Esophagus (tissue), 2 donors: Measurements from ENCODE around the gene MMP1. TPM values are rescaled to one million over a fixed set of nuclear protein-coding genes. Genes with fewer than 3 reads are reported as not detected.

Experiments
- H3K27ac ChIP-seq, 2 donors: one replicate each; pipeline ENCODE4 v1.5.1; 2013; ENCODE audit warnings: low read depth in 2 of 2, mild to moderate bottlenecking in 2 of 2, inconsistent platforms in 1 of 2, low read length in 1 of 2, moderate library complexity in 1 of 2
- H3K27me3 ChIP-seq, 2 donors: one replicate each; pipeline ENCODE4 v1.6.1; 2013; ENCODE audit warnings: low read length in 2 of 2, control low read depth in 1 of 2, mild to moderate bottlenecking in 1 of 2; ENCODE audit not compliant: insufficient read depth in 2 of 2, control insufficient read depth in 1 of 2
- H3K36me3 ChIP-seq, 2 donors: one replicate each; pipeline ENCODE4 v1.6.1; 2013; ENCODE audit warnings: low read length in 1 of 2; ENCODE audit not compliant: control insufficient read depth in 2 of 2, insufficient read depth in 2 of 2
- H3K4me1 ChIP-seq, 2 donors: one replicate each; pipeline ENCODE4 v1.6.1; 2013; ENCODE audit warnings: low read length in 1 of 2; ENCODE audit not compliant: control insufficient read depth in 2 of 2, insufficient read depth in 2 of 2
- H3K4me3 ChIP-seq, 2 donors: one replicate each; pipeline ENCODE4 v1.5.1; 2013; ENCODE audit warnings: low read length in 2 of 2, mild to moderate bottlenecking in 2 of 2, low read depth in 1 of 2, moderate library complexity in 1 of 2
- H3K9me3 ChIP-seq, 2 donors: one replicate each; pipeline ENCODE4 v1.6.1; 2013; ENCODE audit warnings: mild to moderate bottlenecking in 2 of 2, low read depth in 1 of 2, low read length in 1 of 2, moderate library complexity in 1 of 2; ENCODE audit not compliant: control insufficient read depth in 2 of 2, insufficient read depth in 1 of 2
- WGBS, 2 donors: extraction: QIAGEN DNeasy Blood & Tissue Kit; methylation state at CpG; one replicate each; pipeline ENCODE4 v1.1.7; 2013; 5-methylcytosine and 5-hydroxymethylcytosine counted together
- polyA plus RNA-seq, 2 donors: library from polyadenylated mRNA; stranded (reverse); fragments of 200-250 nt; gene quantifications; one replicate each; pipeline ENCODE4 v1.2.3, GENCODE V29; 2013
- donor health status: healthy with polysubstance abuse.
- donor health status: Bipolar disorder and iron deficiency.

The MMP1 gene
- polyA plus RNA-seq, 2 donors, result 0.24 to 1.3 TPM

DNA sequence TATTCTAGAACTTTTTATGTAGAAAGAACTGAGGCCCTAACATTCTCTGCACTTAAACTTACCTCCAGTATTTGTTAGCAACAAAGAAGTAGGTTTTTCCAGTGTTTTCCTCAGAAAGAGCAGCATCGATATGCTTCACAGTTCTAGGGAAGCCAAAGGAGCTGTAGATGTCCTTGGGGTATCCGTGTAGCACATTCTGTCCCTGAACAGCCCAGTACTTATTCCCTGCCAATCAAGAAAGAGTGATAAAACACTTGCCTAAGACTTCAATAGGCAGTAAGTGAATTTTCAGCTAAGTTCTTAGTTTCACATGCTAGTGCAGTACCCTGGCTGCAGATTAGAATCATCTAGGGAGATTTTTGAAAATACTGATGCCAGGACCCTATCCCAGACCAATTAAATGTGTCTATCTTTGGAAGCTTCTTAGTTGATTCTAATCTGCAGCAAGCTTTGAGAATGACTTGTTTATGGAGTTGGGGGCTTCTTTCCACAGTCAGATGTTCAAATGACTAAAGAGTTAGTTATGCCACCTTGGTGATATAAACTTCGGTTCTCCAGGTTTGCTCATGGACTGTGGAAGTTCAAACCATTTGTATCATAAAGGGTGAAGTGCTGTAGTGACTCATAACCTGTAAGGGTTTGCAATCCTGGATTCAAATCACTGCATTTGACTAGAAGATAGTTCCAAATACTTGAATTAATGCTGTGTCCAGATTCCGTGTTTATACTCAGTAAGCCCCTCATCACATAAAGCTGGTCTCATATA lies 6.5 kb downstream of the MMP1 start:
- Histone ChIP-seq H3K9me3 (no peaks in the 10 kb centered on the region), H3K27ac (no peak overlapping the region), H3K27me3 (peaks cover 0 to 5% of the 10 kb centered on the region in 2 donors), H3K4me1 (no peaks in the 10 kb centered on the region), H3K36me3 (no peaks in the 10 kb centered on the region), H3K4me3 (no peak overlapping the region)
- 74 to 79% methylated on average over 4 of the region's 4 CpGs for WGBS, 2 donors

DNA sequence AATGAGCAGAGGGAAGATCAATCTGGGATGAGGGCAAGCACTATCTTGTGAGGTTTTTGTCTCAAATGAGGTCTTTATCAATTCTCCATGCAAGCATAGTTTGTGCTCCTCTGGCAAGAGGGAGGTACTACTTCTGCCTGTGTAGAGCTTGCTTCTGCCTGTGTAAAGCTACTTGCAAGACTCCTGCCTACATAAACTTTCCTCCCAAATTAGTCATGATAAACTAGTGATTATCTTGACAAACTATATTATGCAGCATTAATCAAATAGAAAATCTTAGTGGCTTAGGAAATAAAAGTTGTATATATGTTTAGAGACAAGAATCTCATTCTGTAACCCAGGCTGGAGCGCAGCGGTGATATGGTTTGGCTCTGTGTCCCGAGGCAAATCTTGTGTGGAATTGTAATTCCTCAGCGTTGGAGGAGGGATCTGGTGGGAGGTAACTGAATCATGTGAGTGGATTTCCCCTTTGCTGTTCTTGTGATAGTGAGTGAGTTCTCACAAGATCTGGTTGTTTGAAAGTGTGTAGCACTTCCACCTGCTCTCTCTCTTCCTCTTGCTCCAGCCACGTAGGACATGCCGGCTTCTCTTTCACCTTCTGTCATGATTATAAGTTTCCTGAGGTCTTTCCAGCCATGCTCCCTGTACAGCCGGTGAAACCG lies 9.5 kb downstream of the MMP1 start:
- WGBS, 2 donors, result 66 to 70% methylated on average over 8 of the region's 8 CpGs
- H3K36me3 ChIP-seq, result no peaks in the 10 kb centered on the region

DNA sequence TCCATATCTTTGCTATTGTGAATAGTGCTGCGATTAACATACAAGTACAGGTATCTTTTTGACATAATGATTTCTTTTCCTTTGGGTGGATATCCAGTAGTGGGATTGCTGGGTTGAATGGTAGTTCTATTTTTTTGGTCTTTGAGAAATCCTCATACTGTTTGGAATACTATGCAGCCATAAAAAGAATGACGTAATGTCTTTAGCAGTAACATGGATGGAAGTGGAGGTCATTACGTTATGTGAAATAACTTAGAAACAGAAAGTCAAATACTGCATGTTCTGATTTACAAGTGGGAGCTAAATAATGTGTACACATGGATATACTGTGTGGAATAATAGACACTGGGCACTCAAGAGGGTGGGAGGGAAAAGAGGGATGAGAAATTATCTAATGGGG lies 13.6 kb downstream of the MMP1 start:
- H3K27me3 ChIP-seq, result peaks cover 0 to 3% of the 10 kb centered on the region in 2 donors

More for the DNA sequence above, 9.5 kb downstream of the MMP1 start:
- no peak overlapping the region for H3K27ac ChIP-seq
- no peak overlapping the region for H3K4me3 ChIP-seq
- no peaks in the 10 kb centered on the region for H3K9me3 ChIP-seq
- no peaks in the 10 kb centered on the region for H3K4me1 ChIP-seq
- peaks cover 0 to 5% of the 10 kb centered on the region in 2 donors for H3K27me3 ChIP-seq

DNA sequence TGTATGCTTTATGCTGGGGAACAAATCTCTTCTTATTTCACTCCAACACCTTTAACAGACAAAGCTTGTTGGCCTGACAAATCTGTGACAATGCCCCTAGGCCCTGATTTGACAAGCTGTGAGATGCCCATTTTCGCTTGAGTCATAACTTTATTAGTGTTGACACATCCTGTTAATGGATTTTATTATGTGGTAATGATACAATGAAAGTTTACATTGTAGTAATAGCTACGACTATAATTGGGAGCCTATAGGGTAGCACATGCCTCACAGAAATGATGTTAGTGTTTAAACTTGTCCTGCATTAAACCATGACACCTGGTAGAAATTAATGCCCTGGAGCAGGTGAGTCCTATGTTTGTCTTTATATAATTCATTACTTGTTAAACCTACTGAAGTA lies 14.2 kb downstream of the MMP1 start:
- Histone ChIP-seq H3K4me1 (no peaks in the 10 kb centered on the region), H3K4me3 (no peak overlapping the region), H3K9me3 (no peaks in the 10 kb centered on the region), H3K27ac (no peak overlapping the region), H3K27me3 (peaks cover 0 to 3% of the 10 kb centered on the region in 2 donors), H3K36me3 (no peaks in the 10 kb centered on the region)
- WGBS, 2 donors, result 44 to 48% methylated on average over 2 of the region's 2 CpGs

More for the DNA sequence above, 13.6 kb downstream of the MMP1 start:
- Histone ChIP-seq H3K27ac (no peak overlapping the region), H3K4me1 (no peaks in the 10 kb centered on the region), H3K4me3 (no peak overlapping the region), H3K36me3 (no peaks in the 10 kb centered on the region), H3K9me3 (no peaks in the 10 kb centered on the region)
- WGBS, 2 donors, result 73 to 77% methylated on average over 3 of the region's 3 CpGs

DNA sequence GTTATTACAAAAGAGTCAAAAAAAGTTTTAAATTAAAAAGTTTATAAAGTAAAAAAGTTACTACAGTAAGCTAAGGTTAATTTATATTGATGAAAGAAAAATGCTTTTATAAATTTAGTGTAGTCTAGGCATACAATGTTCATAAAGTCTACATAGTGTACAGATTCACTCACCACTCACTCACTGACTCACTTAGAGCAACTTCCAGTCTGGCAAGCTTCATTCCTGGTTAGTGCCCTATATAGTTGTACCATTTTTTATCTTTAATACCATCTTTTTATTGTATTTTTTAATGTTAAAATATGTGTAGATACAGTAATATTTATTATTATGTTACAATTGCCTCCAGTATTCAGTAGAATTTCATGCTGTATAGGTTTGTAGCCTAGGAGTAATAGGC lies 14.9 kb downstream of the MMP1 start:
- peaks cover 0 to 3% of the 10 kb centered on the region in 2 donors for H3K27me3 ChIP-seq
- H3K4me1 ChIP-seq, result no peaks in the 10 kb centered on the region
- no peak overlapping the region for H3K27ac ChIP-seq
- H3K4me3 ChIP-seq, result no peak overlapping the region
- H3K9me3 ChIP-seq, result no peaks in the 10 kb centered on the region
- no peaks in the 10 kb centered on the region for H3K36me3 ChIP-seq

DNA sequence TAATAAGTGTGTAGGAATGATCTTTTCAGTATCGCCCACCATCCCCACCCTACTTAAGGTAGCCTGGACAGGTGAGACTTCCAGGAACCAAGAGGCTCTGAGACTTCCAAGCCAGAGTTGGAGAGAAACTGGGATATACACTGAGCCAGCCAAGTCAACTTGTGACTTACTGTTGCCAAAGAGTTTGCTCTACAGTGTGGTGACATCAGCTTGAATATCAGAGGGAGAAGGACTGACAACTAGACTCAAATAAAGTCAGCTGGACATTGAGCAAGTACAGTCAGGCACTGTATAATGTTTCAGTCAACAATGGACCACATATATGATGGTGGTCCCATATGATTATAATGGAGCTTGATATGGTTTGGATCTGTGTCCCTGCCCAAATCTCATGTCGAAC lies 16.3 kb downstream of the MMP1 start:
- whole genome bisulfite sequencing, 2 donors, result 91 to 94% methylated on average over 2 of the region's 2 CpGs
- no peaks in the 10 kb centered on the region for H3K4me1 ChIP-seq
- H3K27ac ChIP-seq, result no peak overlapping the region
- no peaks in the 10 kb centered on the region for H3K9me3 ChIP-seq
- H3K27me3 ChIP-seq, result peaks cover 0 to 2% of the 10 kb centered on the region in 2 donors
- no peak overlapping the region for H3K4me3 ChIP-seq
- no peaks in the 10 kb centered on the region for H3K36me3 ChIP-seq

DNA sequence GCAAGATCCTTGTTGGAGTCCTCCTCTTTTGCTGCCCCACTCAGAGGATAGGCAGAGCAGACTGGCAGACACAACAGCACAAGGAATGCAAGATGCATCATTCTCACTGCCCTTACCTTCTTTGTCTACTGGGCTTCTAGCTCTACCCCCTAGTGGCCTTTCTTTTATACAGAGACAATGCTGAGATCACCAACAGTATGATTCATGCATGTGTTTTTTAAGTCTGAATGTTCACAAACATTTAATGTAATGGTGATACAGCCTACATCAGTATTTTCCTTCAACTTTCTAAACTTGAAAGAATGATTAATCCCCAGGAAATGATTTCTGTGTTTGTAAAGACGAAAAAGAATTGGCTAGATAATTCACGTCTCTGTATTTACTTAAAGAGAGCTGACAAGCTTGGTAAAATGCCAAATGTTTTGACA lies 17.5 kb downstream of the MMP1 start, which contains the start of gene MMP10:
Gene MMP10 (minus strand): TSS at position 138 of the 428 bp plus-strand sequence. CDS start 37 bp downstream, at position 101.
- Histone ChIP-seq H3K27me3 (no peaks in the 10 kb centered on the region), H3K9me3 (no peaks in the 10 kb centered on the region), H3K4me1 (no peaks in the 10 kb centered on the region), H3K4me3 (no peak within 1 kb of the TSS), H3K36me3 (no peaks in the 10 kb centered on the region), H3K27ac (no peak within 1 kb of the TSS)
- 13% methylated on average over 2 of the region's 2 CpGs for WGBS, 2 donors

DNA sequence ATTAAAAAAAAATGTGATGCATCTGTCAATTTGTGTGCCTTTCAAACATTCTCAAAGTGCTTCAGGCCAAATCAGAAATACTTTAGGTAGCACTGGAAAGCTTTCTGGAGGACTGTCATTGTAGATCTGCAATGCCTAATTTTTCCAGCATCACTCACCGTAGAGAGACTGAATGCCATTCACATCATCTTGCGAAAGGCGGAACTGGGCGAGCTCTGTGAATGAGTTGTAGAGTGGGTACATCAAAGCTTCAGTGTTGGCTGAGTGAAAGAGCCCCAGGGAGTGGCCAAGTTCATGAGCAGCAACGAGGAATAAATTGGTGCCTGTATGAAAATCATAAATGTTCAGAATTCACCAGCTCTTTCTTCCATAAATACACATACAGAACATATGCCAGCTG lies 21.5 kb downstream of the MMP1 start:
- no peaks in the 10 kb centered on the region for H3K9me3 ChIP-seq
- no peaks in the 10 kb centered on the region for H3K27me3 ChIP-seq
- 62 to 69% methylated on average over 5 of the region's 5 CpGs for WGBS, 2 donors

DNA sequence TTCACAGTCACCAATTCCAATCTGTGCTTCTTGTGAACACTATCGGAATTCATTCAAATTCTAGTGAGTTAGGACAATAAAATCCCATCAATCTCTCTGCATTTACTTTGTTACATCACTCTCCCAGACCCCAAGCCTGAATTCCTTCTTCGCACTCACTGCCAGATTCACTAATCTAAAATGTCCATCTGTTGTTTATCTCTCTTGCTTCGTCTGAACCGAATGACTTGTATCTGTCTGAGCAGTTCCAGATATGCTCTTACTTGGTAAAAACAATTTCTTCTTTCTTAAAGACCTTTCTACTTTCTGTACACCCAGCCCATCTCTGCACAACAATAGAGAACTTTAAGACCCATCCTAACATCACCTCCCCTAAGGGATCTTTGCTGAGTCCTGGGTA lies 24.6 kb downstream of the MMP1 start:
- Histone ChIP-seq H3K4me1 (no peaks in the 10 kb centered on the region), H3K27ac (no peak overlapping the region), H3K9me3 (no peaks in the 10 kb centered on the region), H3K27me3 (no peaks in the 10 kb centered on the region), H3K36me3 (no peaks in the 10 kb centered on the region), H3K4me3 (no peak overlapping the region)
- 70 to 75% methylated on average over 4 of the region's 4 CpGs for WGBS, 2 donors

More for the DNA sequence above, 21.5 kb downstream of the MMP1 start:
- H3K4me3 ChIP-seq, result no peak overlapping the region
- no peaks in the 10 kb centered on the region for H3K36me3 ChIP-seq
- H3K27ac ChIP-seq, result no peak overlapping the region
- H3K4me1 ChIP-seq, result no peaks in the 10 kb centered on the region
